ENCODE results near the gene FGFBP1. TPM values are rescaled to one million over a fixed set of nuclear protein-coding genes. Genes with fewer than 3 reads are reported as not detected.

The FGFBP1 gene
- total RNA-seq, 1 experiment from 2014 or later = not detected

- Histone ChIP-seq H2AFZ (ENCODE audit: low read length) (no peak overlapping the region), H3K4ac (ENCODE audit: low read depth, low read length) (no peak overlapping the region), H4K20me1 (ENCODE audit: control insufficient read depth, insufficient read depth, insufficient read length) (no peaks in the 10 kb centered on the region), H3K79me2 (ENCODE audit: insufficient read depth, low read length) (no peaks in the 10 kb centered on the region), H2BK20ac (ENCODE audit: low read depth, low read length, poor library complexity, severe bottlenecking) (no peak overlapping the region), H4K91ac (ENCODE audit: insufficient read length, low read depth, low read length) (no peak overlapping the region), H3K27ac (ENCODE audit: insufficient read length, low read depth, low read length) (no peak overlapping the region), H4K5ac (ENCODE audit: insufficient read length, low read depth, low read length) (no peak overlapping the region), H2BK12ac (ENCODE audit: insufficient read length, low read depth, low read length) (no peak overlapping the region), H3T11ph (ENCODE audit: low read length) (no peak overlapping the region), H3K9ac (ENCODE audit: extremely low read depth, insufficient read length, low read length) (no peak overlapping the region), H3K56ac (ENCODE audit: insufficient read length, low read depth, low read length) (no peak overlapping the region), H3K14ac (ENCODE audit: insufficient read depth, low read length) (no peak overlapping the region), H3K23me2 (ENCODE audit: insufficient read length, low read depth, low read length, poor library complexity, severe bottlenecking) (no peaks in the 10 kb centered on the region), H3K4me1 (ENCODE audit: insufficient read depth, low read length) (peaks cover 3% of the 10 kb centered on the region; the same call in 1 of the 2 replicates), H2AK5ac (ENCODE audit: insufficient read length, low read length) (no peak overlapping the region), H2BK5ac (ENCODE audit: insufficient read length, low read length) (no peak overlapping the region), H3K4me2 (ENCODE audit: insufficient read depth, insufficient read length, low read length) (no peak overlapping the region), H3K23ac (ENCODE audit: insufficient read length, low read depth, low read length) (no peak overlapping the region), H3K18ac (ENCODE audit: insufficient read length, low read depth, low read length) (no peak overlapping the region), H3K79me1 (ENCODE audit: insufficient read depth, low read depth, low read length, poor library complexity, severe bottlenecking) (no peaks in the 10 kb centered on the region), H2BK15ac (ENCODE audit: low read depth, low read length) (no peak overlapping the region), H4K8ac (replicated peaks; ENCODE audit: insufficient read length, low read depth, low read length) (no peak overlapping the region), H2BK120ac (ENCODE audit: low read depth, low read length, poor library complexity, severe bottlenecking) (no peak overlapping the region), H3K27me3 (ENCODE audit: insufficient read depth, low read length) (no peaks in the 10 kb centered on the region), H3K9me3 (ENCODE audit: control insufficient read depth, low read depth, low read length) (no peaks in the 10 kb centered on the region)
- no CpG with 5 or more reads among the region's 3 CpGs for WGBS (ENCODE audit: extremely low coverage, insufficient read length, low lambda C conversion rate)
- Mint-ChIP-seq H3K4me3 (no peak overlapping the region), H3K36me3 (ENCODE audit: insufficient read depth in 1 of 3, low read depth in 3 of 3) (peaks cover 3 to 13% (median 10%) of the 10 kb centered on the region in 3 experiments; a peak in 6 of 7 replicates), H3K9me3 (peaks cover 17 to 28% of the 10 kb centered on the region in 2 experiments), H3K27ac (no peak overlapping the region), H3K4me1 (peaks cover 6 to 10% of the 10 kb centered on the region in 2 experiments), H3K27me3 (ENCODE audit: low read depth) (peaks cover 2% of the 10 kb centered on the region)
- TF ChIP-seq, protein P1, sequence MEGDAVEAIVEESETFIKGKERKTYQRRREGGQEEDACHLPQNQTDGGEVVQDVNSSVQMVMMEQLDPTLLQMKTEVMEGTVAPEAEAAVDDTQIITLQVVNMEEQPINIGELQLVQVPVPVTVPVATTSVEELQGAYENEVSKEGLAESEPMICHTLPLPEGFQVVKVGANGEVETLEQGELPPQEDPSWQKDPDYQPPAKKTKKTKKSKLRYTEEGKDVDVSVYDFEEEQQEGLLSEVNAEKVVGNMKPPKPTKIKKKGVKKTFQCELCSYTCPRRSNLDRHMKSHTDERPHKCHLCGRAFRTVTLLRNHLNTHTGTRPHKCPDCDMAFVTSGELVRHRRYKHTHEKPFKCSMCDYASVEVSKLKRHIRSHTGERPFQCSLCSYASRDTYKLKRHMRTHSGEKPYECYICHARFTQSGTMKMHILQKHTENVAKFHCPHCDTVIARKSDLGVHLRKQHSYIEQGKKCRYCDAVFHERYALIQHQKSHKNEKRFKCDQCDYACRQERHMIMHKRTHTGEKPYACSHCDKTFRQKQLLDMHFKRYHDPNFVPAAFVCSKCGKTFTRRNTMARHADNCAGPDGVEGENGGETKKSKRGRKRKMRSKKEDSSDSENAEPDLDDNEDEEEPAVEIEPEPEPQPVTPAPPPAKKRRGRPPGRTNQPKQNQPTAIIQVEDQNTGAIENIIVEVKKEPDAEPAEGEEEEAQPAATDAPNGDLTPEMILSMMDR (conservative IDR thresholded peaks at IDR 0.05) = no peak
- no peak for DNase-seq
Observed at GRCh38 chr4:15955670-15956069, 17.1 kb upstream of the FGFBP1 start.
